ENCODE results near the gene KPRP. TPM values are rescaled to one million over a fixed set of nuclear protein-coding genes. Genes with fewer than 3 reads are reported as not detected.

Gene KPRP
- total and polyA plus RNA-seq, 2 experiments from 2014 or later, result 0.22 to 10.4 TPM

DNA sequence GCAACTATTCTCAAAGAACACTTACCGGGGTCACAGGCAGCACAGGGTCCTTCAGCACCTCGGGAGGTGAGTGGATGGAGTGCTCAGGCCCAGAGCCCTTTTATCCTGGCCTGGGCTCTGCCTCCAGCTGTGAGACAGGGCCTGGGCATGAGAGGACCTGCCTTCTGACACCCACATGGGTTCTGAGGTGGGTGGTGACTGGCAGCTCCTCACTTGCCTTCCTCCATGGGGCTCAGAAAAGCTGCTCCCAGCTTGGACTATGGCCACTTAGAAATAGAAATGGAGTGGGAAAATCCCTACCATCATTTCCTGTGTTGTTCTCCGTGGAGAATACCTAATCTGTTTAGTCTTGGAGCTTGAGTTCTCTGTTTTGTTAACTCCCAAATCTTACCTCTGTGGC lies 48.8 kb downstream of the KPRP start, which contains the start of gene LCE1C:
Gene LCE1C (minus strand): TSS at position 76 of the 400 bp plus-strand sequence. CDS start 1,173 bp downstream, outside the sequence.
- Histone ChIP-seq H3F3A (ENCODE audit: insufficient read depth) (no peaks in the 10 kb centered on the region), H3K4me1 (ENCODE audit: insufficient read depth) (no peaks in the 10 kb centered on the region), H3K4me3 (no peak within 1 kb of the TSS), H3K27me3 (replicated peaks; ENCODE audit: insufficient read depth) (no peaks in the 10 kb centered on the region), H3K9me3 (ENCODE audit: low read depth) (no peaks in the 10 kb centered on the region), H4K20me1 (ENCODE audit: insufficient read depth) (no peaks in the 10 kb centered on the region), H3K27ac (no peak within 1 kb of the TSS), H3K4me2 (ENCODE audit: unreplicated experiment) (no peak within 1 kb of the TSS), H3K79me2 (ENCODE audit: insufficient read depth) (no peaks in the 10 kb centered on the region), H3K36me3 (ENCODE audit: low read depth) (no peaks in the 10 kb centered on the region), H2AFZ (no peak within 1 kb of the TSS), H3K9ac (no peak within 1 kb of the TSS), H3K9me2 (ENCODE audit: insufficient read depth) (no peaks in the 10 kb centered on the region)
- DNase-seq, result no peak
- 10 to 20% methylated on average over 3 of the region's 3 CpGs for WGBS, 2 experiments (ENCODE audit: low coverage in 1 of 2, low lambda C conversion rate in 2 of 2, missing lambda C conversion rate in 2 of 2)
- in situ Hi-C loops (cut with MboI), result no loop called here
- TF ChIP-seq EZH2 (IDR thresholded peaks at IDR 0.05; ENCODE audit: insufficient read depth, poor library complexity, severe bottlenecking) (no peak), EZH2phosphoT487 (IDR thresholded peaks at IDR 0.05; ENCODE audit: insufficient read depth, low read depth) (no peak)

DNA sequence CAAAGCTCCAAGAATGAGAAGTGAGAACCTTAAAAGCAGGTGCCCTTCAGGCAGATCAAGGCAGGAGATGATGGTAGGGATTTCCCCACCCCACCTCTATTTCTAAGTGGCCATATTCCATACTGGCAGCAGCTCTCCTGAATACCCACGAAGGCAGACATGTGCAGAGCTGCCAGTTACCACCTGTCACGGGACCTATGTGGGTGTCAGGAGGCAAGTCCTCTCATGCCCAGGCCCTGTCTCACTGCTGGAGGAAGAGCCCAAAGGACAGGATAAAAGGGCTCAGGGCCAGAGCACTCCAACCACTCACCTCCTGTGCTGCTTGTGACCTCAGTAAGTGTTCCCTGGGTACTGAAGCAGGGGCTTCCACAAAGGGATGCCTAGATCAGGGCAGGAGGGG lies 53.2 kb downstream of the KPRP start:
- H2AFZ ChIP-seq, result no peak overlapping the region
- no peak for TF ChIP-seq EZH2 (IDR thresholded peaks at IDR 0.05; ENCODE audit: insufficient read depth, poor library complexity, severe bottlenecking)
- no peak for TF ChIP-seq EZH2phosphoT487 (IDR thresholded peaks at IDR 0.05; ENCODE audit: insufficient read depth, low read depth)
- no peak overlapping the region for H3K9ac ChIP-seq
- H3K4me1 ChIP-seq (ENCODE audit: insufficient read depth), result no peaks in the 10 kb centered on the region
- no peak overlapping the region for H3K27ac ChIP-seq
- H3F3A ChIP-seq (ENCODE audit: insufficient read depth), result no peaks in the 10 kb centered on the region
- no peak overlapping the region for H3K4me3 ChIP-seq
- 15 to 20% methylated on average over 2 of the region's 2 CpGs for WGBS, 2 experiments (ENCODE audit: low coverage in 1 of 2, low lambda C conversion rate in 2 of 2, missing lambda C conversion rate in 2 of 2)
- DNase-seq, result no peak
- no peaks in the 10 kb centered on the region for H4K20me1 ChIP-seq (ENCODE audit: insufficient read depth)
- no peaks in the 10 kb centered on the region for H3K79me2 ChIP-seq (ENCODE audit: insufficient read depth)
- no peaks in the 10 kb centered on the region for H3K36me3 ChIP-seq (ENCODE audit: low read depth)
- H3K4me2 ChIP-seq (ENCODE audit: unreplicated experiment), result no peak overlapping the region
- no peaks in the 10 kb centered on the region for H3K9me2 ChIP-seq (ENCODE audit: insufficient read depth)
- H3K27me3 ChIP-seq (replicated peaks; ENCODE audit: insufficient read depth), result 0 out of 2 replicates have a peak, but pooled peaks cover 3% of the 10 kb centered on the region
- no peaks in the 10 kb centered on the region for H3K9me3 ChIP-seq (ENCODE audit: low read depth)
- in situ Hi-C loops (cut with MboI), result no loop called here

Other genes starting within 250 kb of the KPRP start
- not detected in 2 replicates for gene LCE5A, start 247.2 kb upstream of the KPRP start, total RNA-seq (2014; rRNA removed; shearing (Covaris generic))
- not detected in 2 replicates for gene LCE5A, start 247.2 kb upstream of the KPRP start, polyA plus RNA-seq (2016; fragmentation: Nextera tagmentation; extraction: Ambion mirVana)
- gene CRCT1, start 243.5 kb upstream of the KPRP start, total RNA-seq (2014; rRNA removed; shearing (Covaris generic)), result not detected in 2 replicates
- gene CRCT1, start 243.5 kb upstream of the KPRP start, polyA plus RNA-seq (2016; fragmentation: Nextera tagmentation; extraction: Ambion mirVana), result not detected in 2 replicates
- gene LCE3E, start 191.2 kb upstream of the KPRP start, total RNA-seq (2014; rRNA removed; shearing (Covaris generic)), result not detected in 2 replicates
- gene LCE3E, start 191.2 kb upstream of the KPRP start, polyA plus RNA-seq (2016; fragmentation: Nextera tagmentation; extraction: Ambion mirVana), result not detected in 2 replicates
- 0.51 TPM in 1 of 2 replicates, not detected in the other for gene LCE3D, start 177.5 kb upstream of the KPRP start, total RNA-seq (2014; rRNA removed; shearing (Covaris generic))
- gene LCE3D, start 177.5 kb upstream of the KPRP start, polyA plus RNA-seq (2016; fragmentation: Nextera tagmentation; extraction: Ambion mirVana), result 0.33 and 1.0 TPM in 2 replicates
- not detected in 2 replicates for gene LCE3C, start 157.8 kb upstream of the KPRP start, total RNA-seq (2014; rRNA removed; shearing (Covaris generic))
- gene LCE3C, start 157.8 kb upstream of the KPRP start, polyA plus RNA-seq (2016; fragmentation: Nextera tagmentation; extraction: Ambion mirVana), result not detected in 2 replicates
- gene LCE3B, start 144.2 kb upstream of the KPRP start, total RNA-seq (2014; rRNA removed; shearing (Covaris generic)), result not detected in 2 replicates
- gene LCE3B, start 144.2 kb upstream of the KPRP start, polyA plus RNA-seq (2016; fragmentation: Nextera tagmentation; extraction: Ambion mirVana), result not detected in 2 replicates
- not detected in 2 replicates for gene LCE3A, start 134.9 kb upstream of the KPRP start, total RNA-seq (2014; rRNA removed; shearing (Covaris generic))
- 1.4 TPM in 1 of 2 replicates, not detected in the other for gene LCE3A, start 134.9 kb upstream of the KPRP start, polyA plus RNA-seq (2016; fragmentation: Nextera tagmentation; extraction: Ambion mirVana)
- gene LCE2D, start 94.6 kb upstream of the KPRP start, total RNA-seq (2014; rRNA removed; shearing (Covaris generic)), result not detected in 2 replicates
- not detected in 2 replicates for gene LCE2D, start 94.6 kb upstream of the KPRP start, polyA plus RNA-seq (2016; fragmentation: Nextera tagmentation; extraction: Ambion mirVana)
- 3.2 TPM in 1 of 2 replicates, not detected in the other for gene LCE2C, start 82.7 kb upstream of the KPRP start, total RNA-seq (2014; rRNA removed; shearing (Covaris generic))
- 1.8 and 2.0 TPM in 2 replicates for gene LCE2C, start 82.7 kb upstream of the KPRP start, polyA plus RNA-seq (2016; fragmentation: Nextera tagmentation; extraction: Ambion mirVana)
- gene LCE2B, start 71.9 kb upstream of the KPRP start, total RNA-seq (2014; rRNA removed; shearing (Covaris generic)), result not detected in 2 replicates
- not detected in 2 replicates for gene LCE2B, start 71.9 kb upstream of the KPRP start, polyA plus RNA-seq (2016; fragmentation: Nextera tagmentation; extraction: Ambion mirVana)
- gene LCE2A, start 59.7 kb upstream of the KPRP start, total RNA-seq (2014; rRNA removed; shearing (Covaris generic)), result 9.9 and 12.1 TPM in 2 replicates
- 11.1 and 12.4 TPM in 2 replicates for gene LCE2A, start 59.7 kb upstream of the KPRP start, polyA plus RNA-seq (2016; fragmentation: Nextera tagmentation; extraction: Ambion mirVana)
- gene LCE4A, start 49.9 kb upstream of the KPRP start, total RNA-seq (2014; rRNA removed; shearing (Covaris generic)), result not detected in 2 replicates
- gene LCE4A, start 49.9 kb upstream of the KPRP start, polyA plus RNA-seq (2016; fragmentation: Nextera tagmentation; extraction: Ambion mirVana), result 0.39 and 0.51 TPM in 2 replicates
- not detected in 2 replicates for gene LCE1F, start 17.1 kb downstream of the KPRP start, total RNA-seq (2014; rRNA removed; shearing (Covaris generic))
- gene LCE1F, start 17.1 kb downstream of the KPRP start, polyA plus RNA-seq (2016; fragmentation: Nextera tagmentation; extraction: Ambion mirVana), result 1.1 and 1.8 TPM in 2 replicates
- not detected in 2 replicates for gene LCE1E, start 28.2 kb downstream of the KPRP start, total RNA-seq (2014; rRNA removed; shearing (Covaris generic))
- gene LCE1E, start 28.2 kb downstream of the KPRP start, polyA plus RNA-seq (2016; fragmentation: Nextera tagmentation; extraction: Ambion mirVana), result not detected in 2 replicates
- not detected in 2 replicates for gene LCE1D, start 38.7 kb downstream of the KPRP start, total RNA-seq (2014; rRNA removed; shearing (Covaris generic))
- gene LCE1D, start 38.7 kb downstream of the KPRP start, polyA plus RNA-seq (2016; fragmentation: Nextera tagmentation; extraction: Ambion mirVana), result not detected in 2 replicates
- not detected in 2 replicates for gene LCE1C, start 48.6 kb downstream of the KPRP start, total RNA-seq (2014; rRNA removed; shearing (Covaris generic))
- not detected in 2 replicates for gene LCE1C, start 48.6 kb downstream of the KPRP start, polyA plus RNA-seq (2016; fragmentation: Nextera tagmentation; extraction: Ambion mirVana)
- gene LCE1B, start 53.9 kb downstream of the KPRP start, total RNA-seq (2014; rRNA removed; shearing (Covaris generic)), result not detected in 2 replicates
- gene LCE1B, start 53.9 kb downstream of the KPRP start, polyA plus RNA-seq (2016; fragmentation: Nextera tagmentation; extraction: Ambion mirVana), result not detected in 2 replicates
- gene LCE1A, start 69.4 kb downstream of the KPRP start, total RNA-seq (2014; rRNA removed; shearing (Covaris generic)), result not detected in 2 replicates
- gene LCE1A, start 69.4 kb downstream of the KPRP start, polyA plus RNA-seq (2016; fragmentation: Nextera tagmentation; extraction: Ambion mirVana), result not detected in 2 replicates
- not detected in 2 replicates for gene LCE6A, start 84.8 kb downstream of the KPRP start, total RNA-seq (2014; rRNA removed; shearing (Covaris generic))
- not detected in 2 replicates for gene LCE6A, start 84.8 kb downstream of the KPRP start, polyA plus RNA-seq (2016; fragmentation: Nextera tagmentation; extraction: Ambion mirVana)
- not detected in 2 replicates for gene LCE7A, start 102.0 kb downstream of the KPRP start, total RNA-seq (2014; rRNA removed; shearing (Covaris generic))
- not detected in 2 replicates for gene LCE7A, start 102.0 kb downstream of the KPRP start, polyA plus RNA-seq (2016; fragmentation: Nextera tagmentation; extraction: Ambion mirVana)
- gene SMCP, start 120.3 kb downstream of the KPRP start, total RNA-seq (2014; rRNA removed; shearing (Covaris generic)), result not detected in 2 replicates
- gene SMCP, start 120.3 kb downstream of the KPRP start, polyA plus RNA-seq (2016; fragmentation: Nextera tagmentation; extraction: Ambion mirVana), result not detected in 2 replicates
- 0.76 and 1.1 TPM in 2 replicates for gene IVL, start 150.5 kb downstream of the KPRP start, total RNA-seq (2014; rRNA removed; shearing (Covaris generic))
- 0.68 and 1.2 TPM in 2 replicates for gene IVL, start 150.5 kb downstream of the KPRP start, polyA plus RNA-seq (2016; fragmentation: Nextera tagmentation; extraction: Ambion mirVana)
- gene SPRR5, start 189.2 kb downstream of the KPRP start, total RNA-seq (2014; rRNA removed; shearing (Covaris generic)), result not detected in 2 replicates
- gene SPRR5, start 189.2 kb downstream of the KPRP start, polyA plus RNA-seq (2016; fragmentation: Nextera tagmentation; extraction: Ambion mirVana), result not detected in 2 replicates
- not detected in 2 replicates for gene SPRR4, start 212.6 kb downstream of the KPRP start, total RNA-seq (2014; rRNA removed; shearing (Covaris generic))
- not detected in 2 replicates for gene SPRR4, start 212.6 kb downstream of the KPRP start, polyA plus RNA-seq (2016; fragmentation: Nextera tagmentation; extraction: Ambion mirVana)
- gene SPRR1A, start 226.1 kb downstream of the KPRP start, total RNA-seq (2014; rRNA removed; shearing (Covaris generic)), result not detected in 2 replicates
- not detected in 2 replicates for gene SPRR1A, start 226.1 kb downstream of the KPRP start, polyA plus RNA-seq (2016; fragmentation: Nextera tagmentation; extraction: Ambion mirVana)
- gene SPRR3, start 243.7 kb downstream of the KPRP start, total RNA-seq (2014; rRNA removed; shearing (Covaris generic)), result not detected in 2 replicates
- not detected in 2 replicates for gene SPRR3, start 243.7 kb downstream of the KPRP start, polyA plus RNA-seq (2016; fragmentation: Nextera tagmentation; extraction: Ambion mirVana)